Measurements from ENCODE around the gene AKAP17A.

Gene AKAP17A

GRCh38 chrX:1601768-1602085 is 10.3 kb downstream of the AKAP17A start:
- H3K27me3 ChIP-seq (ENCODE audit: low read length) = no peaks in the 10 kb centered on the region
- no peak overlapping the region for H3K4me2 ChIP-seq (ENCODE audit: low read depth, low read length, poor library complexity, severe bottlenecking)
- no peaks in the 10 kb centered on the region for H3K79me2 ChIP-seq (ENCODE audit: insufficient read depth, low read length)
- TF ChIP-seq CTCF (IDR thresholded peaks at IDR 0.05; ENCODE audit: insufficient read depth, low read length, poor library complexity, severe bottlenecking) (no peak), EZH2phosphoT487 (conservative IDR thresholded peaks at IDR 0.05; ENCODE audit: low read length) (no peak)
- no peaks in the 10 kb centered on the region for H3K36me3 ChIP-seq (ENCODE audit: low read length)
- no peaks in the 10 kb centered on the region for H4K20me1 ChIP-seq (ENCODE audit: low read depth, low read length)
- no peaks in the 10 kb centered on the region for H3F3A ChIP-seq (ENCODE audit: insufficient read depth)
- H3K9me3 ChIP-seq (ENCODE audit: insufficient read depth, low read length) = no peaks in the 10 kb centered on the region
- no peaks in the 10 kb centered on the region for H3K9me2 ChIP-seq (replicated peaks; ENCODE audit: insufficient read depth, low read length)
- H3K27ac ChIP-seq (ENCODE audit: low read depth, low read length) = no peak overlapping the region
- H3K9ac ChIP-seq (ENCODE audit: low read length) = no peak overlapping the region
- H3K4me3 ChIP-seq (ENCODE audit: insufficient read depth, low read length, poor library complexity, severe bottlenecking) = no peak overlapping the region
- no peak overlapping the region for H2AFZ ChIP-seq (ENCODE audit: low read depth, low read length, severe bottlenecking)

- Histone ChIP-seq H2AFZ (ENCODE audit: low read depth, low read length, severe bottlenecking) (no peak overlapping the region), H3K36me3 (ENCODE audit: low read length) (no peaks in the 10 kb centered on the region), H3K4me3 (ENCODE audit: insufficient read depth, low read length, poor library complexity, severe bottlenecking) (no peak overlapping the region), H3K9ac (ENCODE audit: low read length) (no peak overlapping the region), H3K9me3 (ENCODE audit: insufficient read depth, low read length) (no peaks in the 10 kb centered on the region), H3K27me3 (ENCODE audit: low read length) (no peaks in the 10 kb centered on the region), H3K4me2 (ENCODE audit: low read depth, low read length, poor library complexity, severe bottlenecking) (no peak overlapping the region), H3K27ac (ENCODE audit: low read depth, low read length) (no peak overlapping the region), H3F3A (ENCODE audit: insufficient read depth) (no peaks in the 10 kb centered on the region), H3K9me2 (replicated peaks; ENCODE audit: insufficient read depth, low read length) (no peaks in the 10 kb centered on the region), H4K20me1 (ENCODE audit: low read depth, low read length) (no peaks in the 10 kb centered on the region), H3K79me2 (ENCODE audit: insufficient read depth, low read length) (no peaks in the 10 kb centered on the region)
- TF ChIP-seq CTCF (IDR thresholded peaks at IDR 0.05; ENCODE audit: insufficient read depth, low read length, poor library complexity, severe bottlenecking) (no peak), EZH2phosphoT487 (conservative IDR thresholded peaks at IDR 0.05; ENCODE audit: low read length) (no peak)
Observed at GRCh38 chrX:1602299-1602698, 10.9 kb downstream of the AKAP17A start.

- Histone ChIP-seq H2AFZ (ENCODE audit: low read depth, low read length, severe bottlenecking) (no peak overlapping the region), H3K27ac (ENCODE audit: low read depth, low read length) (no peak overlapping the region), H4K20me1 (ENCODE audit: low read depth, low read length) (no peaks in the 10 kb centered on the region), H3K9ac (ENCODE audit: low read length) (no peak overlapping the region), H3K9me2 (replicated peaks; ENCODE audit: insufficient read depth, low read length) (no peaks in the 10 kb centered on the region), H3K36me3 (ENCODE audit: low read length) (no peaks in the 10 kb centered on the region), H3F3A (ENCODE audit: insufficient read depth) (no peaks in the 10 kb centered on the region), H3K27me3 (ENCODE audit: low read length) (no peaks in the 10 kb centered on the region), H3K79me2 (ENCODE audit: insufficient read depth, low read length) (no peaks in the 10 kb centered on the region), H3K4me3 (ENCODE audit: insufficient read depth, low read length, poor library complexity, severe bottlenecking) (no peak overlapping the region), H3K9me3 (ENCODE audit: insufficient read depth, low read length) (no peaks in the 10 kb centered on the region), H3K4me2 (ENCODE audit: low read depth, low read length, poor library complexity, severe bottlenecking) (no peak overlapping the region)
- TF ChIP-seq EZH2phosphoT487 (conservative IDR thresholded peaks at IDR 0.05; ENCODE audit: low read length) (no peak), CTCF (IDR thresholded peaks at IDR 0.05; ENCODE audit: insufficient read depth, low read length, poor library complexity, severe bottlenecking) (no peak)
Observed at GRCh38 chrX:1606496-1606895, 15.1 kb downstream of the AKAP17A start.

- H3K27ac ChIP-seq (ENCODE audit: low read depth, low read length) = no peak overlapping the region
- no peaks in the 10 kb centered on the region for H3F3A ChIP-seq (ENCODE audit: insufficient read depth)
- H3K9ac ChIP-seq (ENCODE audit: low read length) = no peak overlapping the region
- H4K20me1 ChIP-seq (ENCODE audit: low read depth, low read length) = no peaks in the 10 kb centered on the region
- no peaks in the 10 kb centered on the region for H3K9me3 ChIP-seq (ENCODE audit: insufficient read depth, low read length)
- H3K79me2 ChIP-seq (ENCODE audit: insufficient read depth, low read length) = no peaks in the 10 kb centered on the region
- no peak for TF ChIP-seq CTCF (IDR thresholded peaks at IDR 0.05; ENCODE audit: insufficient read depth, low read length, poor library complexity, severe bottlenecking)
- TF ChIP-seq EZH2phosphoT487 (conservative IDR thresholded peaks at IDR 0.05; ENCODE audit: low read length) = no peak
- H3K27me3 ChIP-seq (ENCODE audit: low read length) = no peaks in the 10 kb centered on the region
- no peak overlapping the region for H3K4me3 ChIP-seq (ENCODE audit: insufficient read depth, low read length, poor library complexity, severe bottlenecking)
- H3K4me2 ChIP-seq (ENCODE audit: low read depth, low read length, poor library complexity, severe bottlenecking) = no peak overlapping the region
- no peaks in the 10 kb centered on the region for H3K36me3 ChIP-seq (ENCODE audit: low read length)
- no peaks in the 10 kb centered on the region for H3K9me2 ChIP-seq (replicated peaks; ENCODE audit: insufficient read depth, low read length)
- H2AFZ ChIP-seq (ENCODE audit: low read depth, low read length, severe bottlenecking) = no peak overlapping the region
Observed at GRCh38 chrX:1609311-1609710, 17.9 kb downstream of the AKAP17A start.

All from SU-DHL-6 (cell line).